CD4-positive, alpha-beta T cell (primary cell): ENCODE results near the gene HOMER3. TPM values are rescaled to one million over a fixed set of nuclear protein-coding genes. Genes with fewer than 3 reads are reported as not detected.
"Not testable (repeated sequence)": the region's sequence is repeated elsewhere in the genome, so short reads cannot be mapped to it uniquely, and the experiment has no call there.

ENCODE experiments used
- ATAC-seq: fragments of 200-7000 bp; cut with Tn5 transposase; one replicate; pipeline ENCODE4 v1.10.0; 2022; ENCODE audit warnings: mild to moderate bottlenecking; ENCODE audit not compliant: poor library complexity
- CTCF ChIA-PET: fragments of 350-600 bp; sonication (Branson Sonifier 250); formaldehyde crosslinking; loops from one replicate; lab custom pipeline; 2021; ENCODE audit warnings: antibody characterized with exemption, inconsistent platforms; lab: Charles Lee
- POLR2A ChIA-PET: fragments of 350-600 bp; sonication (Branson Sonifier 250); formaldehyde crosslinking; loops from one replicate; lab custom pipeline; 2021; ENCODE audit warnings: antibody characterized with exemption, inconsistent platforms; lab: Charles Lee
- DNase-seq, 14 experiments: peaks; one replicate each; pipeline ENCODE4 v3.0.0-alpha.2; 2013 to 2020; ENCODE audit warnings: mixed read lengths in 2 of 14
- H3K27ac ChIP-seq, 2 donors: one replicate each; pipeline versions ENCODE4 v1.5.1 to v1.7.0; 2013; ENCODE audit warnings: low read length in 2 of 2, low read depth in 1 of 2, mild to moderate bottlenecking in 1 of 2
- H3K27me3 ChIP-seq, 2 experiments: 1 replicate in 1 of 2; 2 replicates in 1 of 2; pipeline versions ENCODE4 v1.6.1 to v1.7.0; 2013; ENCODE audit warnings: low read length in 2 of 2, control low read depth in 1 of 2, mild to moderate bottlenecking in 1 of 2, moderate library complexity in 1 of 2; ENCODE audit not compliant: insufficient read depth in 2 of 2, control insufficient read depth in 1 of 2
- H3K36me3 ChIP-seq: one replicate; pipeline ENCODE4 v1.6.1; 2013; ENCODE audit warnings: low read length, control low read depth; ENCODE audit not compliant: insufficient read depth
- H3K4me1 ChIP-seq: one replicate; pipeline ENCODE4 v1.6.1; 2013; ENCODE audit warnings: low read length, control low read depth; ENCODE audit not compliant: insufficient read depth
- H3K4me3 ChIP-seq: one replicate; pipeline ENCODE4 v1.5.1; 2013; ENCODE audit warnings: mild to moderate bottlenecking, low read length, moderate library complexity
- H3K9me3 ChIP-seq, 2 experiments: 1 replicate in 1 of 2; 2 replicates in 1 of 2; pipeline versions ENCODE4 v1.6.1 to v1.7.0; 2013; ENCODE audit warnings: low read length in 2 of 2, mild to moderate bottlenecking in 2 of 2, control low read depth in 1 of 2, moderate library complexity in 1 of 2; ENCODE audit not compliant: control insufficient read depth in 1 of 2, insufficient read depth in 1 of 2
- H3K27ac Mint-ChIP-seq: one replicate; pipeline ENCODE4 v1.8.0; 2020; ENCODE audit warnings: mixed read lengths
- H3K27me3 Mint-ChIP-seq: one replicate; pipeline ENCODE4 v1.8.0; 2021; ENCODE audit warnings: mixed read lengths
- H3K36me3 Mint-ChIP-seq: one replicate; pipeline ENCODE4 v1.8.0; 2021; ENCODE audit warnings: low read depth, mixed read lengths
- H3K4me1 Mint-ChIP-seq: one replicate; pipeline ENCODE4 v1.8.0; 2021; ENCODE audit warnings: low read depth, mixed read lengths
- H3K4me3 Mint-ChIP-seq: one replicate; pipeline ENCODE4 v1.8.0; 2020; ENCODE audit warnings: mild to moderate bottlenecking, mixed read lengths
- H3K9me3 Mint-ChIP-seq: one replicate; pipeline ENCODE4 v1.8.0; 2020; ENCODE audit warnings: mixed read lengths
- intact Hi-C, 2 experiments: fragments of 100-400 bp; cut with DNase I in 1 of 2; cut with micrococcal nuclease in 1 of 2; formaldehyde crosslinking; loops; one replicate each; pipeline versions ENCODE4 v1.15.1 to v1.9.0; 2023 to 2025; cut with DNase I, micrococcal nuclease
- total RNA-seq, 174 experiments: library from RNA in 2 of 174; stranded (reverse) in 2 of 174; gene quantifications; one replicate each; pipeline ENCODE4 v1.2.3 and lab custom pipeline; 2021 to 2026
- TF ChIP-seq, protein P1 (sequence below): fragments of 200-600 bp; IDR thresholded peaks from one replicate; pipeline ENCODE4 v1.8.0; 2022; ENCODE audit warnings: antibody characterized with exemption, mild to moderate bottlenecking

HOMER3 gene
- total RNA-seq, 2 experiments from 2014 or later = 1.1 TPM

DNA sequence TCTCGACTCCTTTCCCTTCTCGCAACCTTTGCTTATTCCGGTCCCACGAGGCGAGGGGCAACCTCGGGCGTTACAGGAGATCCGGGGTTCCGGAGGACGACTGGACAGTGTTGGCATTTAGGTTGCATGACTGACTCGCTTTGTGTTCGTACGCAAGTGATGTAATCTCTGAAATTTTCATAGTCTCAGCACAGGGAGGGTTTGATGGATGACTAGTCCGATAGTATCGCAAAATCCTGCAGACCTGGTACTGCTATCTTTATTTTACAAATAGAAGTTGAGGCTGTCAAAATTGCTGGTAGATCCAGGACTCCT, 21.2 kb downstream of the HOMER3 start:
- Mint-ChIP-seq H3K27ac (peak overlapping the region; percentile 66), H3K9me3 (no peaks in the 10 kb centered on the region), H3K4me1 (peaks cover 42% of the 10 kb centered on the region), H3K36me3 (peaks cover 70% of the 10 kb centered on the region), H3K4me3 (peak overlapping the region; percentile 84), H3K27me3 (no peaks in the 10 kb centered on the region)
- TF ChIP-seq, protein P1, sequence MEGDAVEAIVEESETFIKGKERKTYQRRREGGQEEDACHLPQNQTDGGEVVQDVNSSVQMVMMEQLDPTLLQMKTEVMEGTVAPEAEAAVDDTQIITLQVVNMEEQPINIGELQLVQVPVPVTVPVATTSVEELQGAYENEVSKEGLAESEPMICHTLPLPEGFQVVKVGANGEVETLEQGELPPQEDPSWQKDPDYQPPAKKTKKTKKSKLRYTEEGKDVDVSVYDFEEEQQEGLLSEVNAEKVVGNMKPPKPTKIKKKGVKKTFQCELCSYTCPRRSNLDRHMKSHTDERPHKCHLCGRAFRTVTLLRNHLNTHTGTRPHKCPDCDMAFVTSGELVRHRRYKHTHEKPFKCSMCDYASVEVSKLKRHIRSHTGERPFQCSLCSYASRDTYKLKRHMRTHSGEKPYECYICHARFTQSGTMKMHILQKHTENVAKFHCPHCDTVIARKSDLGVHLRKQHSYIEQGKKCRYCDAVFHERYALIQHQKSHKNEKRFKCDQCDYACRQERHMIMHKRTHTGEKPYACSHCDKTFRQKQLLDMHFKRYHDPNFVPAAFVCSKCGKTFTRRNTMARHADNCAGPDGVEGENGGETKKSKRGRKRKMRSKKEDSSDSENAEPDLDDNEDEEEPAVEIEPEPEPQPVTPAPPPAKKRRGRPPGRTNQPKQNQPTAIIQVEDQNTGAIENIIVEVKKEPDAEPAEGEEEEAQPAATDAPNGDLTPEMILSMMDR = no peak
- ATAC-seq (no peak), DNase-seq (no peak)
- ChIA-PET POLR2A (interaction anchor here (0.9 to 2.7 kb wide), 20 partner anchors 10 to 1653 kb away, joined by 3 to 23 read pairs (median 6); partner anchors contain the start of genes BABAM1, ELL, JUND and KXD1), CTCF (interaction anchor here (0.8 to 1.4 kb wide), 2 partner anchors 91 to 331 kb away, joined by 3 to 4 read pairs; partner anchors contain the start of gene REX1BD)
- H3K4me1 ChIP-seq = peaks cover 46% of the 10 kb centered on the region
- H3K9me3 ChIP-seq = no peaks in the 10 kb centered on the region
- H3K27me3 ChIP-seq = no peaks in the 10 kb centered on the region
- H3K36me3 ChIP-seq = peaks cover 48% of the 10 kb centered on the region
- peak overlapping the region; percentile 51 to 56 for H3K27ac ChIP-seq
- intact Hi-C loops = loop anchor here (1.0 to 5.0 kb wide), 11 partner anchors 12 to 402 kb away; partner anchors contain the start of genes ELL (in 2 of the 2), ARMC6 (in 1 of the 2), CRTC1 (in 1 of the 2) and HOMER3 (in 1 of the 2)
- H3K4me3 ChIP-seq = peak overlapping the region; percentile 65

DNA sequence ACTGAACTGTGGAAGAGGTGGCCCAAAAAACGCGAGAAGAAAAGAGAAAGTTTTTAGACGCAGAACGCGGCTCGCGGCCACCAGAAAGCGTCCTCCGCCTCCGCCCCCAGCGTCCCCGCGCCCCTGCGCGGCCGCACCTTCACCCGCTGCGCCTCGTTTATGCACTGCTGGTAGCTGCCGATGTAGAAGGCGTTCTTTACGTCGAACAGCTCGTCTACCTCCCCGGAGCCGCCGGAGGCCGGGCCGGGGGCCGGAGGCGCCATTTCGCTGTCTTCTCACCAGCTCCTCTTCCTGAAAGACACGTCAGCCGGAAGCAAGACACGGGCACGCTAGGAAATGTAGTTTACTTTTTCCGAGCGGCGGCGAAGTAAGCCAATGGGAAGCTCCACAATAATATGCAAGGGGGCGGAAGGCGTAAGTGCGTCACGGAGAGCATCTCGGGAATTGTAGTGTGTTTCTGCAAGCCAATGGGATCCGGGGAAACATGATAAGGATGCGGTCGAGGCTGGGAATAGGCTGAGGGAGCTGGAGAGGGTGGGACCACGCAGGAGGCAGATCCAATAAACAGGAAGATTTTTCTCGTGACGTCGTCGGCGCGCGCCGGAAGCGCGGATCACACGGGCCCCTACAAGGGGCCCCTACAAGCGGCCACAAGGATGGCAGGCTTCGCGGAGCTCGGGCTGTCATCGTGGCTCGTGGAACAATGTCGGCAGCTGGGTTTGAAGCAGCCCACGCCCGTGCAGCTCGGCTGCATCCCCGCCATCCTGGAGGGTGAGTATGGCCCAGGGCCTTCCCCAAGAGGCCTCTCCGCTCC, 21.7 kb downstream of the HOMER3 start, which contains the start of the genes COPE and DDX49:
TSS of gene COPE (minus strand) at position 302 of the 814 bp plus-strand sequence. CDS start at position 263, 39 bp downstream.
TSS of gene DDX49 (plus strand) at position 630 of the 814 bp plus-strand sequence. CDS start at position 657, 27 bp downstream.
- Mint-ChIP-seq H3K36me3 (peaks cover 68% of the 10 kb centered on the region), H3K4me1 (peaks cover 42% of the 10 kb centered on the region), H3K27me3 (no peaks in the 10 kb centered on the region), H3K9me3 (no peaks in the 10 kb centered on the region), H3K4me3 (peak within 1 kb of the TSS; percentile 84), H3K27ac (peak within 1 kb of the TSS; percentile 66)
- H3K4me3 ChIP-seq = peak within 1 kb of the TSS; percentile 65
- no peaks in the 10 kb centered on the region for H3K9me3 ChIP-seq
- H3K4me1 ChIP-seq = peaks cover 47% of the 10 kb centered on the region
- intact Hi-C loops = loop anchor here (1.0 to 5.0 kb wide), 10 partner anchors 13 to 403 kb away; partner anchors contain the start of genes ELL (in 2 of the 2), ARMC6 (in 1 of the 2), CRTC1 (in 1 of the 2) and MAU2 (in 1 of the 2)
- CTCF ChIA-PET = interaction anchor here (0.6 to 1.4 kb wide), 4 partner anchors 90 to 468 kb away, joined by 3 to 4 read pairs (median 3); partner anchors contain the start of gene REX1BD
- peak within 1 kb of the TSS; percentile 92 for H3K27ac ChIP-seq
- peaks cover 46% of the 10 kb centered on the region for H3K36me3 ChIP-seq
- POLR2A ChIA-PET = interaction anchor here (0.7 to 2.7 kb wide), 23 partner anchors 11 to 1652 kb away, joined by 3 to 23 read pairs (median 6); partner anchors contain the start of genes BABAM1, ELL, JUND and KXD1
- ATAC-seq (peak; percentile 94), DNase-seq (peak; percentile 92 to 100 (median 97))
- TF ChIP-seq, protein P1 = no peak
- no peaks in the 10 kb centered on the region for H3K27me3 ChIP-seq

DNA sequence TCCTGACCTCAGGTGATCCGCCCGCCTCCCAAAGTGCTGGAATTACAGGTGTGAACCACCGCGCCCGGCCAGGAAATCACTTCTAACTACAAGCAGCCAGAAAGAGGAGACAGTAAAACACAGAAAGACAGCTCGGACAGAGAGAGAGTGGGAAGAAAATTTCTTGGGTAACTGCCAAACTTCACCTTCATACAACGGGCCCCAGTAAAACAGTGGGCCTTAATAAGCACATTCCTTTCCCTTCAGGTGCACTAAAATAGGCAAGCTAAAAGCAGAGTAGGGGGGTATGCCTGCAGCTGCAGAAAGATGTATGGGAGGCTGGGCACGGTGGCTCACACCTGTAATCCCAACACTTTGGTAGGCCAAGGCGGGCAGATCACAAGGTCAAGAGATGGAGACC, 23.4 kb downstream of the HOMER3 start:
- H3K27me3 Mint-ChIP-seq, H3K27ac ChIP-seq, POLR2A ChIA-PET, H3K9me3 Mint-ChIP-seq, H3K9me3 ChIP-seq, H3K4me3 ChIP-seq, ATAC-seq, H3K27me3 ChIP-seq, CTCF ChIA-PET, DNase-seq: not testable (repeated sequence)
- peaks cover 62% of the 10 kb centered on the region for H3K4me1 ChIP-seq
- peak overlapping the region; percentile 79 for H3K4me3 Mint-ChIP-seq
- intact Hi-C loops = loop anchor here in 1 of 2 experiments (5.0 kb wide), 4 partner anchors 85 to 405 kb away; partner anchors contain the start of genes ELL, MAU2, SUGP1 and UPF1
- peaks cover 65% of the 10 kb centered on the region for H3K36me3 Mint-ChIP-seq
- H3K36me3 ChIP-seq = peaks cover 42% of the 10 kb centered on the region
- peaks cover 49% of the 10 kb centered on the region for H3K4me1 Mint-ChIP-seq
- H3K27ac Mint-ChIP-seq = peak overlapping the region; percentile 51
